22Rv1 (cell line): ENCODE data around the gene SLC25A27.

Experiments
- ZFX ChIP-seq: fragments of 450-650 bp; IDR thresholded peaks from 2 replicates; pipeline ENCODE4 v1.6.1; 2017; ENCODE audit warnings: antibody characterized with exemption, borderline replicate concordance
- TF ChIP-seq, protein P1 (sequence below): fragments of 450-650 bp; IDR thresholded peaks from 2 replicates; pipeline ENCODE4 v1.5.1; 2017; ENCODE audit warnings: mild to moderate bottlenecking

DNA sequence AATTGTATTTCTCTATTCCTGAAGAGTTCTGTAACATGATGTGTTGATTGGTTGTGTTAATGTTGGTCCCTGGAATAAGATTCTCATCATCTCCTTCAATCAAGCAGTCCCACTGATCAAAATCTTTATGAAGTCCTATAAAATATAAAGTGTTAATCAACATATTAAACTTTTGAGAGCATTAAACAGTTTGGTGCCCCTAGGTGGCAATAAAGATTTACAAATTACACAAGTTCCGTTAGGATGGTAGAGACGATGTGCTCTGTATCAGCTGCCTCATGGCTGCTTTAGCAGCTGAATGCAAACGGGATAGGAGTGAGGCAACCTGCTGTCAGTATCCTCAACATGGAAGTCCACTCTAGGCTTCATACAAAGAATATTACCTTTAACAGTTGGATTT is 51.8 kb downstream of the SLC25A27 start:
- TF ChIP-seq, protein P1, sequence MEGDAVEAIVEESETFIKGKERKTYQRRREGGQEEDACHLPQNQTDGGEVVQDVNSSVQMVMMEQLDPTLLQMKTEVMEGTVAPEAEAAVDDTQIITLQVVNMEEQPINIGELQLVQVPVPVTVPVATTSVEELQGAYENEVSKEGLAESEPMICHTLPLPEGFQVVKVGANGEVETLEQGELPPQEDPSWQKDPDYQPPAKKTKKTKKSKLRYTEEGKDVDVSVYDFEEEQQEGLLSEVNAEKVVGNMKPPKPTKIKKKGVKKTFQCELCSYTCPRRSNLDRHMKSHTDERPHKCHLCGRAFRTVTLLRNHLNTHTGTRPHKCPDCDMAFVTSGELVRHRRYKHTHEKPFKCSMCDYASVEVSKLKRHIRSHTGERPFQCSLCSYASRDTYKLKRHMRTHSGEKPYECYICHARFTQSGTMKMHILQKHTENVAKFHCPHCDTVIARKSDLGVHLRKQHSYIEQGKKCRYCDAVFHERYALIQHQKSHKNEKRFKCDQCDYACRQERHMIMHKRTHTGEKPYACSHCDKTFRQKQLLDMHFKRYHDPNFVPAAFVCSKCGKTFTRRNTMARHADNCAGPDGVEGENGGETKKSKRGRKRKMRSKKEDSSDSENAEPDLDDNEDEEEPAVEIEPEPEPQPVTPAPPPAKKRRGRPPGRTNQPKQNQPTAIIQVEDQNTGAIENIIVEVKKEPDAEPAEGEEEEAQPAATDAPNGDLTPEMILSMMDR: peak; percentile 41
- no peak for TF ChIP-seq ZFX
